Thoracic aorta (tissue), 2 donors: ENCODE data around the gene SLC25A30. TPM values are rescaled to one million over a fixed set of nuclear protein-coding genes. Genes with fewer than 3 reads are reported as not detected.
"Not testable (repeated sequence)": the region's sequence is repeated elsewhere in the genome, so short reads cannot be mapped to it uniquely, and the experiment has no call there.

ENCODE experiments used
- ATAC-seq: fragments of 150-250 bp; one replicate; pipeline ENCODE4 v1.8.0; 2017; ENCODE audit warnings: low read depth; ENCODE audit not compliant: insufficient number of reproducible peaks, low FRiP score
- DNase-seq: peaks from one replicate; pipeline ENCODE4 v3.0.0-alpha.2; 2020; ENCODE audit warnings: low spot score
- H3K27ac ChIP-seq, 2 donors: fragments of 200-600 bp; sonication (generic); 1 replicate in 1 of 2; 2 replicates in 1 of 2; pipeline ENCODE4 v1.5.1; 2016; ENCODE audit warnings: mild to moderate bottlenecking in 2 of 2, moderate library complexity in 2 of 2
- H3K27me3 ChIP-seq: fragments of 200-600 bp; sonication (generic); replicated peaks from 2 replicates; pipeline ENCODE4 v1.6.0; 2016; ENCODE audit warnings: mild to moderate bottlenecking; ENCODE audit not compliant: insufficient read depth
- H3K36me3 ChIP-seq: fragments of 200-600 bp; sonication (generic); one replicate; pipeline ENCODE4 v1.5.1; 2016
- H3K4me1 ChIP-seq, 2 donors: fragments of 200-600 bp; sonication (generic); 1 replicate in 1 of 2; 2 replicates in 1 of 2; pipeline versions ENCODE4 v1.5.1 to v1.6.0; 2016; ENCODE audit warnings: low read depth in 2 of 2, mild to moderate bottlenecking in 1 of 2; ENCODE audit not compliant: control insufficient read depth in 1 of 2
- H3K4me3 ChIP-seq: fragments of 200-600 bp; sonication (generic); 2 replicates; pipeline ENCODE4 v1.5.1; 2016; ENCODE audit warnings: mild to moderate bottlenecking
- H3K9me3 ChIP-seq: fragments of 200-600 bp; sonication (generic); 2 replicates; pipeline ENCODE4 v1.5.1; 2016
- total RNA-seq, 2 donors: library from RNA; depleted of rRNA; stranded (reverse); fragments of >200 nt; gene quantifications; one replicate each; pipeline versions ENCODE4 v1.1.0 to v1.2.3, GENCODE V29; 2016
- TF ChIP-seq, protein P1 (sequence below): fragments of 200-600 bp; sonication (generic); IDR thresholded peaks from one replicate; pipeline ENCODE4 v1.5.1; 2019; ENCODE audit warnings: antibody characterized with exemption

Gene SLC25A30
- total RNA-seq, 2 donors from 2014 or later: 18.7 to 19.9 TPM

DNA sequence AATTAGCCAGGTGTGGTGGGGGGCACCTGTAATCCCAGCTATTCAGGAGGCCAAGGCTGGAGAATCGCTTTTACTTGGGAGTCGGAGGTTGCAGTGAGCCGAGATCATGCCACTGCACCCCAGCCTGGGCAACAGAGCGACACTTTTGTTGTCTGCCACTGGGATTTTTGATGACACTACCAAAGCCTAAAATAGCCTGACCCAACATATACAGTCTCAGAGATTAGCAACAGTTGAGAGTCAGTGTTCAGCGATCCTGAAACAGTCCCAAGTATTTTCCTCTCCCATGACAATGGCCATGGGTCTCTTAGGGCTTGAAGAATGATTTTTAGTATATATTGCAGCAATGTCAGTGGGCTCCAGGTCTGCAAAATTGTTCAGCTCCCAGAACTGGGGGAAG lies 32.9 kb downstream of the SLC25A30 start:
- Histone ChIP-seq H3K27ac (no peak overlapping the region), H3K9me3 (no peaks in the 10 kb centered on the region), H3K4me1 (no peaks in the 10 kb centered on the region), H3K4me3 (no peak overlapping the region), H3K27me3 (no peaks in the 10 kb centered on the region), H3K36me3 (peaks cover 3% of the 10 kb centered on the region)
- DNase-seq: no peak
- TF ChIP-seq, protein P1, sequence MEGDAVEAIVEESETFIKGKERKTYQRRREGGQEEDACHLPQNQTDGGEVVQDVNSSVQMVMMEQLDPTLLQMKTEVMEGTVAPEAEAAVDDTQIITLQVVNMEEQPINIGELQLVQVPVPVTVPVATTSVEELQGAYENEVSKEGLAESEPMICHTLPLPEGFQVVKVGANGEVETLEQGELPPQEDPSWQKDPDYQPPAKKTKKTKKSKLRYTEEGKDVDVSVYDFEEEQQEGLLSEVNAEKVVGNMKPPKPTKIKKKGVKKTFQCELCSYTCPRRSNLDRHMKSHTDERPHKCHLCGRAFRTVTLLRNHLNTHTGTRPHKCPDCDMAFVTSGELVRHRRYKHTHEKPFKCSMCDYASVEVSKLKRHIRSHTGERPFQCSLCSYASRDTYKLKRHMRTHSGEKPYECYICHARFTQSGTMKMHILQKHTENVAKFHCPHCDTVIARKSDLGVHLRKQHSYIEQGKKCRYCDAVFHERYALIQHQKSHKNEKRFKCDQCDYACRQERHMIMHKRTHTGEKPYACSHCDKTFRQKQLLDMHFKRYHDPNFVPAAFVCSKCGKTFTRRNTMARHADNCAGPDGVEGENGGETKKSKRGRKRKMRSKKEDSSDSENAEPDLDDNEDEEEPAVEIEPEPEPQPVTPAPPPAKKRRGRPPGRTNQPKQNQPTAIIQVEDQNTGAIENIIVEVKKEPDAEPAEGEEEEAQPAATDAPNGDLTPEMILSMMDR: no peak
- ATAC-seq: no peak

DNA sequence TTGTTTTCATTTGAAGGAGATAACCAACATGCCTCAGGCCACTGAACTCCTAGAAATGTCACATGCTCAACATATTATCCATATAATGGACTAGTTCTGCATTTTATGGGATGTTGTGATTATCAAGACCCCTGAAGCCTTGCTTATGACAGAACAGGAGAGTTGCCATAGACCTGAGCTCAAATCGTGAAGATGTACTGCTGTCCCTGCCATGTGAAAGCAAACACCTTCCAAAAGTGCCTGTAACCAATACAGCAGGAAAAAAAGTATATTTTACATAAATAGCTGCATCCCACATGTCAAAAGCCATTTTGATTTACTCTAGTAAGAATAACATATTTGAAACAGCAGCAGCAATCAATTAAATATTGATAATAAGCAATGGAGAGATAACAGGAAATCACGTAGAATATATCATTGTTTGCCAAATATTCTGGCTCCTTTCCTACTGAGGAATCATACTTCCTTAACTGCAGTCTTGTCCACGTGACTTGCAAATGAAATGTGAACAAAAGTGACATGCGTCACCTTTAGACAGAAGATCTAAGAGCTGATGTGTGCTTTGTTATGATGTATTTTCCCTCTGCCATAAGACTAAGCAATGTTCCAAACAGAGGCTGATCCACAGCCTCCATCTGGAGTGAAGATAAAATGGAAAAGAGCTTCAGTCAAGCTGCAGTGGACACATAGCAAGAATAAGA lies 33.5 kb downstream of the SLC25A30 start:
- TF ChIP-seq, protein P1: no peak
- H3K36me3 ChIP-seq: peaks cover 3% of the 10 kb centered on the region
- H3K4me1 ChIP-seq: no peaks in the 10 kb centered on the region
- H3K4me3 ChIP-seq: no peak overlapping the region
- ATAC-seq: no peak
- H3K9me3 ChIP-seq: no peaks in the 10 kb centered on the region
- no peak overlapping the region for H3K27ac ChIP-seq
- no peak for DNase-seq
- no peaks in the 10 kb centered on the region for H3K27me3 ChIP-seq

DNA sequence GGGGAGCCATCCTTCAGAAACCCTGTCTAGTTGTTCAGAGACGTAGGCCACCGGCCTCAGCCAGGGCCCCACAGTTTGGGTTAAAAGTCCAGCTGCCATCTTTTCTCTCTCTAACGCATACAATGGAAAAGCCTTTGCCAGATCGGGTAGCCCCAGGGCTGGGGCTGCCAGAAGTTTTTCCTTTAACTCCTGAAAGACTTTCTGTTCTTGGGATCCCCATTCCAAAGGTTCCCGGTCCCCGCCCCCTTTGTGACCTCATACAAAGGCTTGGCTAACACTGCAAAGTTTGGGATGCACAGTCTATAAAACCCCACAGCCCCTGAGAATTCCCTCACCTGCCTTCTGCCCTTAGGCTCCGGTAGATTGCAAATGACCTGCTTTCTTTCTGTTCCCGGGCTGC lies 35.4 kb downstream of the SLC25A30 start:
- H3K9me3 ChIP-seq, H3K27me3 ChIP-seq, H3K27ac ChIP-seq, H3K4me1 ChIP-seq, ATAC-seq, H3K4me3 ChIP-seq, H3K36me3 ChIP-seq, DNase-seq: not testable (repeated sequence)

DNA sequence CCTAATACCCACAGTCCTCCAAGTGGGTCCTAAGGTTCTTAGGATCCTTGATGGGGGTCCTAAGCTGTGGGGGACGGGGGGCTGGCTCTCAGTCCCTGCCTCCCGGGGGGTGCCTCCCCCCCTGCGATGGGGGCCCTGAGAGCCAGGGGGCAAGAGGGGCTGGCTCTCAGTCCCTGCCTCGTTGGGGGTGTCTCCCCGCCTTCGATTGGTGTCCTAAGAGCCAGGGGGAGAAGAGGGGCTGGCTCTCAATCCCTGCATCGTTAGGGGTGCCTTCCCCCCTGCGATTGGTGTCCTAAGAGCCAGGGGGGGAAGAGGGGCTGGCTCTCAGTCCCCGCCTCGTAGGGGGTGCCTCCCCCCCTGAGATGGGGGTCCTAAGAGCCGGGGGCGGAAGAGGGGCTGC lies 37.0 kb downstream of the SLC25A30 start:
- ATAC-seq (no peak), DNase-seq (no peak)
- TF ChIP-seq, protein P1: no peak
- H3K27ac ChIP-seq: no peak overlapping the region
- H3K27me3 ChIP-seq: no peaks in the 10 kb centered on the region
- H3K9me3 ChIP-seq: no peaks in the 10 kb centered on the region
- H3K4me3 ChIP-seq: no peak overlapping the region
- peaks cover 3% of the 10 kb centered on the region for H3K36me3 ChIP-seq
- no peaks in the 10 kb centered on the region for H3K4me1 ChIP-seq

DNA sequence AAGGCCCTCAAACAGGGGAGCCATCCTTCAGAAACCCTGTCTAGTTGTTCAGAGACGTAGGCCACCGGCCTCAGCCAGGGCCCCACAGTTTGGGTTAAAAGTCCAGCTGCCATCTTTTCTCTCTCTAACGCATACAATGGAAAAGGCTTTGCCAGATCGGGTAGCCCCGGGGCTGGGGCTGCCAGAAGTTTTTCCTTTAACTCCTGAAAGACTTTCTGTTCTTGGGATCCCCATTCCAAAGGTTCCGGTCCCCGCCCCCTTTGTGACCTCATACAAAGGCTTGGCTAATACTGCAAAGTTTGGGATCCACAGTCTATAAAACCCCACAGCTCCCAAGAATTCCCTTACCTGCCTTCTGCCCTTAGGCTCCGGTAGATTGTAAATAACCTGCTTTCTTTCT lies 37.5 kb downstream of the SLC25A30 start:
- not testable (repeated sequence) for H3K9me3 ChIP-seq, H3K27ac ChIP-seq, H3K4me3 ChIP-seq, H3K4me1 ChIP-seq, H3K27me3 ChIP-seq, ATAC-seq, H3K36me3 ChIP-seq, DNase-seq

DNA sequence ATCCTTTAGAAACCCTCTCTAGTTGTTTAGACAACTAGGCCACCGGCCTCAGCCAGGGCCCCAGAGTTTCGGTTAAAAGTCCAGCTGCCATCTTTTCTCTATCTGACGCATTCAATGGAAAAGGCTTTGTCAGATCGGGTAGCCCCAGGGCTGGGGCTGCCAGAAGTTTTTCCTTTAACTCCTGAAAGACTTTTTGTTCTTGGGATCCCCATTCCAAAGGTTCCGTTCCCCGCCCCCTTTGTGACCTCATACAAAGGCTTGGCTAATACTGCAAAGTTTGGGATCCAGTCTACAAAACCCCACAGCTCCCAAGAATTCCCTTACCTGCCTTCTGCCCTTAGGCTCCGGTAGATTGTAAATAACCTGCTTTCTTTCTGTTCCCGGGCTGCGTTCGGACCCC lies 38.7 kb downstream of the SLC25A30 start:
- H3K27me3 ChIP-seq, H3K27ac ChIP-seq, DNase-seq, H3K4me1 ChIP-seq, H3K9me3 ChIP-seq, H3K36me3 ChIP-seq, H3K4me3 ChIP-seq, ATAC-seq: not testable (repeated sequence)

DNA sequence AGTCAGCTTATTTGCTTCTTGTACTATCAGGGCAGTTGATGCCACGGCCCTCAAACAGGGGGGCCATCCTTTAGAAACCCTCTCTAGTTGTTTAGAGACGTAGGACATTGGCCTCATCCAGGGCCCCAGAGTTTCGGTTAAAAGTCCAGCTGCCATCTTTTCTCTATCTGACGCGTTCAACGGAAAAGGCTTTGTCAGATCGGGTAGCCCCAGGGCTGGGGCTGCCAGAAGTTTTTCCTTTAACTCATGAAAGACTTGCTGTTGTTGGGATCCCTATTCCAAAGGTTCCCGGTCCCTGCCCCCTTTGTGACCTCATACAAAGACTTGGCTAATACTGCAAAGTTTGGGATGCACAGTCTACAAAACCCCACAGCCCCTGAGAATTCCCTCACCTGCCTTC lies 39.4 kb downstream of the SLC25A30 start:
- not testable (repeated sequence) for H3K4me3 ChIP-seq, H3K4me1 ChIP-seq, H3K27me3 ChIP-seq, ATAC-seq, H3K36me3 ChIP-seq, DNase-seq, H3K27ac ChIP-seq, H3K9me3 ChIP-seq

DNA sequence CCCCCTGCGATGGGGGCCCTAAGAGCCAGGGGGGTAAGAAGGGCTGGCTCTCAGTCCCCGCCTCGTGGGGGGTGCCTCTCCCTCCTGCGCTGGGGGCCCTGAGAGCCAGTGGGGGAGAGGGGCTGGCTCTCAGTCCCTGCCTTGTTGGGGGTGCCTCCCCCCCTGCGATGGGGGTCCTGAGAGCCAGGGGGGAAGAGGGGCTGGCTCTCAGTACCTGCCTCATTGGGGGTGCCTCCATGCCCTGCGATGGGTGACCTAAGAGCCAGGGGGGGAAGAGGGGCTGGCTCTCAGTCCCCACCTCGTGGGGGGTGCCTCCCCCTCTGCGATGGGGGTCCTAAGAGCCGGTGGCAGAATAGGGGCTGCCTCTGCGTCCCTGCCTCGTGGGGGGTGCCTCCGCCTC lies 40.9 kb downstream of the SLC25A30 start:
- H3K9me3 ChIP-seq, ATAC-seq, H3K27me3 ChIP-seq, DNase-seq, H3K36me3 ChIP-seq, H3K4me3 ChIP-seq, H3K27ac ChIP-seq, H3K4me1 ChIP-seq: not testable (repeated sequence)

DNA sequence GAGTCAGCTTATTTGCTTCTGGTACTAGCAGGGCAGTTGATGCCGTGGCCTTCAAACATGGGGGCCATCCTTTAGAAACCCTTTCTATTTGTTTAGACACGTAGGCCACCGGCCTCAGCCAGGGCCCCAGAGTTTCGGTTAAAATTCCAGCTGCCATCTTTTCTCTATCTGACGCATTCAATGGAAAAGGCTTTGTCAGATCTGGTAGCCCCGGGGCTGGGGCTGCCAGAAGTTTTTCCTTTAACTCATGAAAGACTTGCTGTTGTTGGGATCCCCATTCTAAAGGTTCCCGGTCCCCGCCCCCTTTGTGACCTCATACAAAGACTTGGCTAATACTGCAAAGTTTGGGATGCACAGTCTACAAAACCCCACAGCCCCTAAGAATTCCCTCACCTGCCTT lies 41.5 kb downstream of the SLC25A30 start:
- H3K9me3 ChIP-seq, H3K4me1 ChIP-seq, H3K4me3 ChIP-seq, DNase-seq, ATAC-seq, H3K27ac ChIP-seq, H3K36me3 ChIP-seq, H3K27me3 ChIP-seq: not testable (repeated sequence)
